ENCODE results near the gene TTLL11.

DNA sequence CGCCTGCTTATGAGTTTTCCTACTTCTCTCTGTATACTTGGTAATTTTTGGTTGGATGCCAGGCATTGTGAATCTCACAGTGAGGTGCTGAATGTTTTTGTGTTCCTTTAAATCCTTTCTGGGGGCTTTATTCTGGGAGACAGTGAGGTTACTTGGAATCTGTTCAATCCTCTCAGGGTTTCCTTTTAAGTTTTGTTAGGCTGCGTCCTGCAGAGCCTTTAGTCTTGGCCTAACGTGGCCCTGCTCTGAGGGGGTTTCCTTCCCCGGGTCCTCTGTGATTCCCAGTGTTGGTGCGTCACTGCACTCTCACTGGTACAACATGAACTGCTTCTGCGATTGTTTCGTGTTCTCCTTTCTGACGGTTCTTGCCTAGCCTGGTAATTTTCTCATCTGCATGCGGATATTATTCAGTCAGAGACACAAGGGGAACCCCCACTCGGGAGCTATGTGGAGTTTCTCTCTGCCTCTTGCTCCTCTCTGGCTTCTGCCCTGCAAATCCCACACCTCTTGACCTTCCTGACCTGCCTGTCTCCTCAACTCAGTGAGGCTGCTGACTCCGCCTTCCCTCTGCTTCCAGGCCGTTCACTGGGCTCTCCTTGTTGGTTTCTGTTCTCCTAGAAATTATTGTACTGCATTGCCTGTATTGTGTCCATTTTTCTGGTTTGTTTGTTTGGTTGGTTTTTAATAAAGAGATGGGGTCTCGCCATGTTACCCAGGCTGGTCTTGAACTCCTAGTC, 313.6 kb downstream of the TTLL11 start:
- TF ChIP-seq EZH2 (IDR thresholded peaks at IDR 0.05; ENCODE audit: insufficient read depth, poor library complexity, severe bottlenecking) (no peak), EZH2phosphoT487 (IDR thresholded peaks at IDR 0.05; ENCODE audit: insufficient read depth, low read depth) (no peak)
